Measurements from ENCODE around the gene NME7.

GRCh38 chr1:169316556-169316955 lies 51.0 kb downstream of the NME7 start:
- TF ChIP-seq CTCF (conservative IDR thresholded peaks at IDR 0.05; ENCODE audit: low read length): no peak
- TF ChIP-seq EZH2phosphoT487 (IDR thresholded peaks at IDR 0.05; ENCODE audit: borderline replicate concordance): no peak

Measured in Loucy (cell line).